ENCODE data around the gene SIGLEC11. TPM values are rescaled to one million over a fixed set of nuclear protein-coding genes. Genes with fewer than 3 reads are reported as not detected.

Gene SIGLEC11
- total RNA-seq, 1 experiment from 2014 or later: not detected

- DNase-seq (ENCODE audit: low spot score): no peak
Measured at GRCh38 chr19:49906879-49907564, 54.0 kb downstream of the SIGLEC11 start.

DNA sequence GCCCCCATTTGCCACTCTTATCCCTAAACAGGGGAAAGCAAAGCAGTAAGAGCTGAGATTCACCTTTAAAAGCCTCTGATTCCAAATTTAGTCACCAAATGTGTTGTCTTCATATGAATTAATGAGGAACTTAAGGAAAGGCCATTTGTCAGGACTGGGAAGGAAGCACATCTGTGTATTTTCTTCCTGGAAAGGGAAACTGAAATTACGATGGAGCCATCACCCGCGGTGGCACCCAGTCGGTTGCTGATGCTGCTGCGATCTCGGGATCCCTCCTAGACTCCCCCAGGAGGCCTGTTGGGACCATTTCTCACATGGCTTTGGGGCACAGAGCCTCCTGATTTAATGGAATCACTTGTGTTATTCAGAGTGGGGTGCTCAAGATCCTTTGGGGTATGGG is 56.8 kb downstream of the SIGLEC11 start:
- no peak for DNase-seq (ENCODE audit: low spot score)

Other genes starting within 250 kb of the SIGLEC11 start
- gene TSKS, start 197.9 kb downstream of the SIGLEC11 start, total RNA-seq (2014; rRNA removed; shearing (Covaris generic)): not detected in 2 replicates
- 122 and 131 TPM in 2 replicates for gene AP2A1, start 194.2 kb downstream of the SIGLEC11 start, total RNA-seq (2014; rRNA removed; shearing (Covaris generic))
- 2.0 and 3.1 TPM in 2 replicates for gene FUZ, start 147.9 kb downstream of the SIGLEC11 start, total RNA-seq (2014; rRNA removed; shearing (Covaris generic))
- 88.3 and 91.9 TPM in 2 replicates for gene MED25, start 142.9 kb downstream of the SIGLEC11 start, total RNA-seq (2014; rRNA removed; shearing (Covaris generic))
- gene PTOV1, start 110.0 kb downstream of the SIGLEC11 start, total RNA-seq (2014; rRNA removed; shearing (Covaris generic)): 188 and 218 TPM in 2 replicates
- gene PNKP, start 93.6 kb downstream of the SIGLEC11 start, total RNA-seq (2014; rRNA removed; shearing (Covaris generic)): 215 and 243 TPM in 2 replicates
- gene AKT1S1, start 83.8 kb downstream of the SIGLEC11 start, total RNA-seq (2014; rRNA removed; shearing (Covaris generic)): 89.9 and 96.4 TPM in 2 replicates
- gene TBC1D17, start 83.5 kb downstream of the SIGLEC11 start, total RNA-seq (2014; rRNA removed; shearing (Covaris generic)): 34.5 and 38.4 TPM in 2 replicates
- 1.1 and 2.3 TPM in 2 replicates for gene IL4I1, start 64.3 kb downstream of the SIGLEC11 start, total RNA-seq (2014; rRNA removed; shearing (Covaris generic))
- 32.2 and 32.8 TPM in 2 replicates for gene ATF5, start 32.0 kb downstream of the SIGLEC11 start, total RNA-seq (2014; rRNA removed; shearing (Covaris generic))
- gene NUP62, start 31.7 kb downstream of the SIGLEC11 start, total RNA-seq (2014; rRNA removed; shearing (Covaris generic)): 133 TPM in 2 replicates
- 46.1 and 47.7 TPM in 2 replicates for gene VRK3, start 64.2 kb upstream of the SIGLEC11 start, total RNA-seq (2014; rRNA removed; shearing (Covaris generic))
- 18.9 and 25.1 TPM in 2 replicates for gene ZNF473, start 64.8 kb upstream of the SIGLEC11 start, total RNA-seq (2014; rRNA removed; shearing (Covaris generic))
- not detected in 2 replicates for gene IZUMO2, start 202.1 kb upstream of the SIGLEC11 start, total RNA-seq (2014; rRNA removed; shearing (Covaris generic))
- 130 and 172 TPM in 2 replicates for gene MYH14, start 242.4 kb upstream of the SIGLEC11 start, total RNA-seq (2014; rRNA removed; shearing (Covaris generic))

All from HT-29 (cell line).